ENCODE results near the gene KIF1B.
"Not testable (repeated sequence)": the region's sequence is repeated elsewhere in the genome, so short reads cannot be mapped to it uniquely, and the experiment has no call there.

KIF1B gene

GRCh38 chr1:10426535-10426848, 216.1 kb downstream of the KIF1B start:
- DNase-seq (ENCODE audit: low read depth): not testable (repeated sequence)

GRCh38 chr1:10428984-10429383, 218.6 kb downstream of the KIF1B start:
- DNase-seq (ENCODE audit: low read depth): no peak

- DNase-seq (ENCODE audit: low read depth): no peak
Measured at GRCh38 chr1:10429868-10430215, 219.5 kb downstream of the KIF1B start.

DNA sequence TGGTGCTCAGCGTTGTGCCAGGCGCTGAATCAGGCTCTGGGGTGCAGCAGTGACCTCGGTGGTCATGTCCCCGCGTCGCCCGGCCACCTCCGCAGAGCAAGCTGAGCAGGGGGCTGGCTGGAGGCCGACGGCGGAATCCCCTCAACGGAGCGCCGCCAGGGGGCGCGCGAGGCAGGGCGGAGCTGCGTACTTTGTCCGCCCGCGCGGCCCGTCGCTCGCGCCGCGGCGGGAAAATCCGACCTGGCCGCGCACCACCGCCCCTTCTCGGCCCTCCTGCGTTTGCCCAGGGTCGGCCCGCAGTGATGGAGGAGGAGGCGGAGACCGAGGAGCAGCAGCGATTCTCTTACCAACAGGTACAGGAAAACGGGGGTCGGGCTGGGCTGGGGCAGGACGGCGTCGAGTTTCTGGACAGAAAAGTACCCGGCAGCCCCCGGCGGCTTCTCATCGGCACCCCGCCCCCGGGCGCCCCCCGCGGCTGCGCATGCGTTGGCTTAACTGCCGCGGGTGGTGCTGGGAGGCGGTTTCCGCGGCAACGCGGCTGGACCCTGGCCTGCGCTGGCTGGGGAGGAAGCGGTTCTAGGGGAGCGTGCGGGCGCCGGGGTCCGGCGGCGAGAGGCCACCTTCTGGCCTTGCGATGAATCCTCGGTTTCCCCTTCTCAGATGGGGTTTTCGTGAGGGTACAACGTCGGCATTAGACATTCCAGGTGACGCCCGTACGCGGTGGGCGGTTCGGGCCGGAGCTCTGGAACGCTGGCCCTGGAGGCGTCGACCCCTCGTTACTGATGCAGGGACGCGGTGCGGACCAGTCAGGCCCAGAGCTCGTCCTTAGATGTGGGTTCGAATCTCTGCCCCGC, 220.1 kb downstream of the KIF1B start, which contains the start of gene CENPS:
CENPS (plus strand) TSS at position 218 of the 854 bp plus-strand sequence; CDS start at position 303, 85 bp downstream.
- DNase-seq (ENCODE audit: low read depth): peak; percentile 75
